Measurements from ENCODE around the gene TNRC18.

GRCh38 chr7:5443678-5444077, 20.0 kb upstream of the TNRC18 start:
- no peak for TF ChIP-seq POLR2A (IDR thresholded peaks at IDR 0.05; ENCODE audit: control extremely low read depth in 1 of 2, low read depth in 2 of 2, low read length in 2 of 2)
- TF ChIP-seq CTCF (IDR thresholded peaks at IDR 0.05; ENCODE audit: control extremely low read depth in 1 of 3, insufficient read depth in 1 of 3, low read depth in 1 of 3, low read length in 3 of 3), result no peak
- no peak for TF ChIP-seq YY1 (IDR thresholded peaks at IDR 0.05; ENCODE audit: low read depth, low read length)
- no peak for TF ChIP-seq USF2 (IDR thresholded peaks at IDR 0.05; ENCODE audit: low read length)
- no peak for TF ChIP-seq BRCA1 (IDR thresholded peaks at IDR 0.05; ENCODE audit: low read depth, low read length)
- TF ChIP-seq EZH2 (IDR thresholded peaks at IDR 0.05; ENCODE audit: low read depth, low read length, severe bottlenecking), result no peak
- no peak for TF ChIP-seq EP300 (IDR thresholded peaks at IDR 0.05; ENCODE audit: borderline replicate concordance in 1 of 2, low read depth in 2 of 2, low read length in 2 of 2)
- no peak for TF ChIP-seq CHD7 (IDR thresholded peaks at IDR 0.05; ENCODE audit: insufficient replicate concordance, low read length)
- TF ChIP-seq CBX8 (IDR thresholded peaks at IDR 0.05; ENCODE audit: borderline replicate concordance, low read depth, low read length), result no peak
- TF ChIP-seq SUZ12 (IDR thresholded peaks at IDR 0.05; ENCODE audit: low read length), result no peak
- no peak for TF ChIP-seq MAX (IDR thresholded peaks at IDR 0.05)
- no peak for TF ChIP-seq RAD21 (IDR thresholded peaks at IDR 0.05 in 1 of 2, conservative IDR thresholded peaks at IDR 0.05 in 1 of 2; ENCODE audit: low read depth in 2 of 2, low read length in 2 of 2)
- TF ChIP-seq KDM1A (IDR thresholded peaks at IDR 0.05; ENCODE audit: borderline replicate concordance, low read length), result no peak
